KMS-11 (cell line): ENCODE data around the gene FLAD1.
"Not testable (repeated sequence)": the region's sequence is repeated elsewhere in the genome, so short reads cannot be mapped to it uniquely, and the experiment has no call there.

Experiments
- H2AFZ ChIP-seq: fragments of 200-600 bp; sonication (generic); 2 replicates; pipeline ENCODE4 v1.6.1; 2016; ENCODE audit warnings: antibody characterized with exemption, mixed run types, low read depth
- H3K27ac ChIP-seq: fragments of 200-600 bp; sonication (generic); 2 replicates; pipeline ENCODE4 v1.6.1; 2016; ENCODE audit warnings: mild to moderate bottlenecking, mixed run types
- H3K27me3 ChIP-seq: fragments of 200-600 bp; sonication (generic); 2 replicates; pipeline ENCODE4 v1.6.1; 2017; ENCODE audit warnings: mild to moderate bottlenecking, low read depth, mixed run types, moderate library complexity; ENCODE audit not compliant: insufficient read depth
- H3K36me3 ChIP-seq: fragments of 200-600 bp; sonication (generic); 2 replicates; pipeline ENCODE4 v1.6.1; 2017; ENCODE audit warnings: mild to moderate bottlenecking, mixed run types; ENCODE audit not compliant: insufficient read depth
- H3K4me1 ChIP-seq: fragments of 200-600 bp; sonication (generic); 2 replicates; pipeline ENCODE4 v1.6.1; 2016; ENCODE audit warnings: mild to moderate bottlenecking, low read depth, mixed run types; ENCODE audit not compliant: poor library complexity, severe bottlenecking
- H3K4me2 ChIP-seq: fragments of 200-600 bp; sonication (generic); 2 replicates; pipeline ENCODE4 v1.7.0; 2016; ENCODE audit warnings: mild to moderate bottlenecking, mixed run types
- H3K4me3 ChIP-seq: fragments of 200-600 bp; sonication (generic); IDR thresholded peaks from 2 replicates; pipeline ENCODE4 v1.6.1; 2017; ENCODE audit warnings: low read depth, low read length, mixed read lengths; ENCODE audit not compliant: insufficient read depth
- H3K79me2 ChIP-seq: fragments of 200-600 bp; sonication (generic); 2 replicates; pipeline ENCODE4 v1.6.1; 2016; ENCODE audit warnings: low read depth, mixed run types; ENCODE audit not compliant: insufficient read depth
- H3K9ac ChIP-seq: fragments of 200-600 bp; sonication (generic); 2 replicates; pipeline ENCODE4 v1.6.1; 2016; ENCODE audit warnings: mild to moderate bottlenecking, mixed run types
- H4K20me1 ChIP-seq: fragments of 200-600 bp; sonication (generic); 2 replicates; pipeline ENCODE4 v1.6.1; 2016; ENCODE audit warnings: mild to moderate bottlenecking, mixed run types; ENCODE audit not compliant: insufficient read depth
- CTCF ChIP-seq: fragments of 200-600 bp; sonication (generic); conservative IDR thresholded peaks from 2 replicates; pipeline ENCODE4 v1.6.1; 2017; ENCODE audit warnings: low read depth, mild to moderate bottlenecking, antibody characterized with exemption, low read length, moderate library complexity, mixed read lengths

Gene FLAD1

GRCh38 chr1:154975409-154976059 is 7.6 kb upstream of the FLAD1 start:
- Histone ChIP-seq H3K4me2 (peak overlapping the region; percentile 89), H3K4me1 (peaks cover 54% of the 10 kb centered on the region), H2AFZ (peak overlapping the region; percentile 28; the same call in 1 of the 2 replicates), H3K27me3 (no peaks in the 10 kb centered on the region), H3K9ac (peak overlapping the region; percentile 76), H3K27ac (peak overlapping the region; percentile 77), H3K79me2 (peaks cover 88% of the 10 kb centered on the region), H4K20me1 (no peaks in the 10 kb centered on the region), H3K36me3 (peaks cover 18% of the 10 kb centered on the region; the same call in 1 of the 2 replicates), H3K4me3 (peak overlapping the region; percentile 98)
- TF ChIP-seq CTCF, result no peak

- not testable (repeated sequence) for H2AFZ ChIP-seq, H3K9ac ChIP-seq, H3K4me3 ChIP-seq, H3K27ac ChIP-seq, H3K27me3 ChIP-seq, H4K20me1 ChIP-seq
- Histone ChIP-seq H3K4me1 (peaks cover 42% of the 10 kb centered on the region), H3K36me3 (peaks cover 18% of the 10 kb centered on the region; the same call in 1 of the 2 replicates), H3K79me2 (peaks cover 78% of the 10 kb centered on the region), H3K4me2 (peak overlapping the region; percentile 89)
These were observed 5.4 kb upstream of the FLAD1 start for GRCh38 chr1:154977762-154978161.

- Histone ChIP-seq H3K79me2 (peaks cover 74% of the 10 kb centered on the region), H3K36me3 (peaks cover 18% of the 10 kb centered on the region; the same call in 1 of the 2 replicates), H2AFZ (no peak overlapping the region), H3K27ac (no peak overlapping the region), H3K4me1 (peaks cover 36% of the 10 kb centered on the region), H4K20me1 (no peaks in the 10 kb centered on the region), H3K4me3 (no peak overlapping the region), H3K27me3 (no peaks in the 10 kb centered on the region), H3K4me2 (no peak overlapping the region), H3K9ac (no peak overlapping the region)
- no peak for TF ChIP-seq CTCF
These were observed 4.8 kb upstream of the FLAD1 start for GRCh38 chr1:154978360-154978759.

- H3K4me1 ChIP-seq, result peaks cover 35% of the 10 kb centered on the region
- H3K27me3 ChIP-seq, result no peaks in the 10 kb centered on the region
- peaks cover 83% of the 10 kb centered on the region for H3K79me2 ChIP-seq
- peak overlapping the region; percentile 38; the same call in 1 of the 2 replicates for H3K27ac ChIP-seq
- no peaks in the 10 kb centered on the region for H4K20me1 ChIP-seq
- peak overlapping the region; percentile 51; the same call in 1 of the 2 replicates for H3K9ac ChIP-seq
- peak overlapping the region; percentile 47 for H2AFZ ChIP-seq
- peak overlapping the region; percentile 70 for H3K4me2 ChIP-seq
- peak overlapping the region; percentile 95 for H3K4me3 ChIP-seq
- TF ChIP-seq CTCF, result no peak
- peaks cover 19% of the 10 kb centered on the region; the same call in 1 of the 2 replicates for H3K36me3 ChIP-seq
These were observed 803 bp upstream of the FLAD1 start for GRCh38 chr1:154982341-154982740.
